Peyer's patch (tissue), 4 donors: ENCODE results near the gene NDUFAF8.

Source experiments
- POLR2A ChIP-seq, 2 donors: fragments of 450-650 bp; IDR thresholded peaks; one replicate each; pipeline ENCODE4 v1.5.1; 2017; ENCODE audit warnings: antibody characterized with exemption in 2 of 2, mild to moderate bottlenecking in 2 of 2, moderate library complexity in 2 of 2
- TF ChIP-seq, protein P1 (sequence below), 6 experiments: fragments of 450-650 bp in 4 of 6; fragments of 200-600 bp in 2 of 6; sonication (generic) in 1 of 6; IDR thresholded peaks; one replicate each; pipeline ENCODE4 v1.5.1; 2017 to 2019; ENCODE audit warnings: antibody characterized with exemption in 6 of 6, mild to moderate bottlenecking in 3 of 6, moderate library complexity in 1 of 6

- TF ChIP-seq, protein P1, sequence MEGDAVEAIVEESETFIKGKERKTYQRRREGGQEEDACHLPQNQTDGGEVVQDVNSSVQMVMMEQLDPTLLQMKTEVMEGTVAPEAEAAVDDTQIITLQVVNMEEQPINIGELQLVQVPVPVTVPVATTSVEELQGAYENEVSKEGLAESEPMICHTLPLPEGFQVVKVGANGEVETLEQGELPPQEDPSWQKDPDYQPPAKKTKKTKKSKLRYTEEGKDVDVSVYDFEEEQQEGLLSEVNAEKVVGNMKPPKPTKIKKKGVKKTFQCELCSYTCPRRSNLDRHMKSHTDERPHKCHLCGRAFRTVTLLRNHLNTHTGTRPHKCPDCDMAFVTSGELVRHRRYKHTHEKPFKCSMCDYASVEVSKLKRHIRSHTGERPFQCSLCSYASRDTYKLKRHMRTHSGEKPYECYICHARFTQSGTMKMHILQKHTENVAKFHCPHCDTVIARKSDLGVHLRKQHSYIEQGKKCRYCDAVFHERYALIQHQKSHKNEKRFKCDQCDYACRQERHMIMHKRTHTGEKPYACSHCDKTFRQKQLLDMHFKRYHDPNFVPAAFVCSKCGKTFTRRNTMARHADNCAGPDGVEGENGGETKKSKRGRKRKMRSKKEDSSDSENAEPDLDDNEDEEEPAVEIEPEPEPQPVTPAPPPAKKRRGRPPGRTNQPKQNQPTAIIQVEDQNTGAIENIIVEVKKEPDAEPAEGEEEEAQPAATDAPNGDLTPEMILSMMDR (IDR thresholded peaks at IDR 0.05), result no peak
- TF ChIP-seq POLR2A (IDR thresholded peaks at IDR 0.05), result no peak
These were observed 48.0 kb upstream of the NDUFAF8 start for GRCh38 chr17:81191116-81191515.
